Germinal center (tissue), 1 donor: ENCODE results near the gene TMCC3.
"Not testable (repeated sequence)": the region's sequence is repeated elsewhere in the genome, so short reads cannot be mapped to it uniquely, and the experiment has no call there.

Source experiments
- DNase-seq: peaks from one replicate; pipeline ENCODE4 v3.0.0; 2012; ENCODE audit warnings: mixed read lengths, low spot score

TMCC3 gene

GRCh38 chr12:94565683-94566082 lies 84.7 kb downstream of the TMCC3 start:
- DNase-seq: no peak

GRCh38 chr12:94563286-94563685 lies 87.1 kb downstream of the TMCC3 start:
- DNase-seq: no peak

GRCh38 chr12:94561943-94562411 lies 88.4 kb downstream of the TMCC3 start:
- DNase-seq: peak; percentile 12

- DNase-seq: peak; percentile 41
Measured at GRCh38 chr12:94560431-94561221, 89.7 kb downstream of the TMCC3 start.

GRCh38 chr12:94558612-94559011 lies 91.7 kb downstream of the TMCC3 start:
- DNase-seq: no peak

- DNase-seq: no peak
Measured at GRCh38 chr12:94557746-94558295, 92.5 kb downstream of the TMCC3 start.

- DNase-seq: no peak
Measured at GRCh38 chr12:94555687-94556086, 94.7 kb downstream of the TMCC3 start.

GRCh38 chr12:94553875-94554274 lies 96.5 kb downstream of the TMCC3 start:
- DNase-seq: no peak

GRCh38 chr12:94553130-94553519 lies 97.2 kb downstream of the TMCC3 start:
- no peak for DNase-seq

GRCh38 chr12:94551810-94552209 lies 98.5 kb downstream of the TMCC3 start:
- no peak for DNase-seq

- no peak for DNase-seq
Measured at GRCh38 chr12:94550964-94551363, 99.4 kb downstream of the TMCC3 start.

- not testable (repeated sequence) for DNase-seq
Measured at GRCh38 chr12:94548833-94549232, 101.5 kb downstream of the TMCC3 start.

GRCh38 chr12:94545935-94546771 lies 104.2 kb downstream of the TMCC3 start:
- DNase-seq: peak; percentile 29

- no peak for DNase-seq
Measured at GRCh38 chr12:94544355-94544754, 106.0 kb downstream of the TMCC3 start.

GRCh38 chr12:94538318-94538717 lies 112.0 kb downstream of the TMCC3 start:
- DNase-seq: no peak

GRCh38 chr12:94536040-94536965 lies 114.1 kb downstream of the TMCC3 start:
- no peak for DNase-seq

GRCh38 chr12:94535510-94535921 lies 114.8 kb downstream of the TMCC3 start:
- DNase-seq: no peak

GRCh38 chr12:94534774-94535509 lies 115.4 kb downstream of the TMCC3 start:
- DNase-seq: no peak

GRCh38 chr12:94534278-94534677 lies 116.1 kb downstream of the TMCC3 start:
- no peak for DNase-seq

- DNase-seq: peak; percentile 72
Measured at GRCh38 chr12:94532490-94533422, 117.6 kb downstream of the TMCC3 start.
